Activated CD4-positive, CD25-positive, alpha-beta regulatory T cell (primary cell): ENCODE results near the gene CBX2.

ENCODE experiments used
- DNase-seq, 4 experiments: peaks; one replicate each; lab custom pipeline; 2025; lab: John Stamatoyannopoulos, UW

CBX2 gene

DNA sequence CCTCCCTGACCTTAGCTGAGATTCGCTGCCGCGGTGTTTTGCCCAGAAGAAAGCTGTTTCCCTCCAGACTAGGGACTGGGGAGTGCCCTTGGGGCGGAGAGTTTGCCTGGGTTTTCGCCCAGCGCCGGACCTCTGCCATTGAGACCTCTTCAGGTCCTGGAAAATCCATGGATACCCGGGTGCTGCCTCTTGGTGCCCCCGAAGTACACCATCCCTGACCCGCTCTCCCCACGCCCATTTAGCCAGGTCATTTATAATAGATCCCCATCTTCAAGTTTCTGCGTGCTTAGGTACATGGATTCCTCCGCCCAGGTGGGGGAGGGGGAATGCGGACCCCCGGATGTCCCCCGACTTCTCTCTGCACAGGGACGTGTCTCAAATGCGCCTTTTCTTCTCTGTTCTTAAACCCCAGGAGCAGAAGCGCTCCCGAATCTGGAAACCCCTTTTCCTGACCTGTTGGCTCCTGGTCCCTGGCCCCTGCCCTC lies 34.0 kb downstream of the CBX2 start:
- DNase-seq, result no peak

GRCh38 chr17:79812353-79813258 lies 34.7 kb downstream of the CBX2 start:
- no peak for DNase-seq

GRCh38 chr17:79813297-79814126 lies 35.6 kb downstream of the CBX2 start:
- DNase-seq, result no peak

GRCh38 chr17:79814127-79814973 lies 36.4 kb downstream of the CBX2 start:
- no peak for DNase-seq

DNA sequence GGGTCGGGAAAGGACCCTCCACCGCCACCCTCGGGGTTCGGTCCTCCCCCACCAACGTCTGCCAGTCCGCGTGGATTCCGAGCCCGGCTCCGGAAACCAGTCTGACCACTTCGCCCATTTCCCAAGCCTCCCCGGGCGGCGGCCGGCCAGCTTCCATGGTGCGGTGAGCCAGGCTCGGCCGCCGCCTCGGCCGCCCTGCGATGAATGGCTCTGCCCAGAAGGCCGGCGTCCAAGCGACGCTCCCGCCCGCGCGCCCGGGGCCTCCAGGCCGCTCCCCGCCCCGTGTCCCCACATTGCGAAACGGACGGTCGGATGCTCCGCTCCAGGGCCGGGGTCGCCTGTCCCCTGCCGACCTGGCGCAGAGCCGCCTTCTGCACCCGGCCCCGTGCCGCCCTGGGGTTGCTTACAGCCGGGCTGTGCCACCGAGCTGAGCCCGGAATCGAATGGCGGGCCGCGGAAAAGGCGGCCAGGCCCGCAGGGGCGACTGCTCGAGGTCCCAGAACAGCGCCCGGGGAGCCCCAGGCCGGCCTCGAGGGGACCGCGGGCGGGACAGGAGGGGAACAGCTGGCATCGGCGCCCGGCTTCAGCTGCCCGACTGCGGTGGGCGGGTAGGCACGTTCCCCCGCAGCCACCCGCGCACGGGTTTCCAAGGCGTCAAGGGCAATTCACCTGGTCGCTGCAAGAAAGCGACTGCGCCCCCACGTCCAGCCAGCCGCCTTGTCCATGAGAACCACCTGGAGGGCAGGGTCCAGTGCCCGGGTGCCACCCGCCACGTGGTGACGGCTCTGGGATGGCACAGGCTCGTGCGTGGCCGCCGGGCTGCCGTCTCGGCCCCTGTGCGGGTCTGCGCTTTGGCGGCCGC lies 37.3 kb downstream of the CBX2 start:
- no peak for DNase-seq

DNA sequence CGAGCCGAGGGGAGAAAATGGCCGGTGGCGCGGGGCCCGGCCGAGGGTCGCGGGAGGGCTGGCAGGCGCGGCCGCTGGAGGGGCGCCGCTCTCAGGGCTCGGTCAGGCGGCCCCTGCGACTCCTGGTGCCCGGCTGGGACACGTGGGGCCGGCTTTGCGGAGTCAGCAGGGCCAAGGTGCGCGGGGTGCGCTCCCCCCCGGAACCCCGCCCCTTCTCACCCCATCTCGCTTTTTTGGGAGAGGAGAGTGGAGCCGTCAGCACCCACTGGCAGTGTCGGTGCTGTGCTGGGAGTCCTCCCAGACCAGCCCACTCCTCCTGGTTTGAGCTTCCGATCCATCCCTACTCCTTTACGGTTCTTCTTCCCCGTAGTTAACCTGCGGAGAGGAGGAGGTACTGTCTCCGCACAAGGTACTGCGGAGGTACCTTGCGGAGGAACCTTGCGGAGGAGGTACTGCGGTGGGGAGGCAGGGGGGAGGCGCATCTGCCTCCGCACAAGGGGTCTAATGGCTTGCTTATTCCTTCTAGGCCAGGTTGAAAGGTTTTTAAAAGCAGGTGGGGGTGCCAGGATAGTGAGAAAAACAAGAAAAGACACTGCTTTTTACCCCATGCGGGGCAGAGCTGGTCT lies 38.0 kb downstream of the CBX2 start:
- DNase-seq, result no peak

GRCh38 chr17:79818026-79818758 lies 40.2 kb downstream of the CBX2 start:
- DNase-seq, result no peak

DNA sequence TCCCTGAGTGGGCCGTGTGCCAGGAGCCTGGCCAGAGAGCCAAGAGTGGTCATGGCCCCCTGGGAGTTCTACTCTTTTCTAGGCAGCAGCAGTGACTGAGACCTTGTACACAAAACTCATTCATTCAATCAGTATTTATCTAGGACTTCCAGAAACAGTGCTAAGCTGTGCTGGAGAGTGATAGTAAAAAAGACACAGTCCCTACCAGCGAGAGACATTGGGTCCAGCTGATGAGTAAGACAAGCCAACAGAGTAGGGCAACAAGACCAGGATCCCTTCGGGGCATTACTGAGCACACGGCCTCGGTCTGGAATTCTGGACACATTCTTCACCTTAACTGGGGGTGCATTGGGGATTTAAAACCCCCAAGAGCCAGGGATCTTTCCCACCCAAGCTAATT lies 41.1 kb downstream of the CBX2 start:
- no peak for DNase-seq

DNA sequence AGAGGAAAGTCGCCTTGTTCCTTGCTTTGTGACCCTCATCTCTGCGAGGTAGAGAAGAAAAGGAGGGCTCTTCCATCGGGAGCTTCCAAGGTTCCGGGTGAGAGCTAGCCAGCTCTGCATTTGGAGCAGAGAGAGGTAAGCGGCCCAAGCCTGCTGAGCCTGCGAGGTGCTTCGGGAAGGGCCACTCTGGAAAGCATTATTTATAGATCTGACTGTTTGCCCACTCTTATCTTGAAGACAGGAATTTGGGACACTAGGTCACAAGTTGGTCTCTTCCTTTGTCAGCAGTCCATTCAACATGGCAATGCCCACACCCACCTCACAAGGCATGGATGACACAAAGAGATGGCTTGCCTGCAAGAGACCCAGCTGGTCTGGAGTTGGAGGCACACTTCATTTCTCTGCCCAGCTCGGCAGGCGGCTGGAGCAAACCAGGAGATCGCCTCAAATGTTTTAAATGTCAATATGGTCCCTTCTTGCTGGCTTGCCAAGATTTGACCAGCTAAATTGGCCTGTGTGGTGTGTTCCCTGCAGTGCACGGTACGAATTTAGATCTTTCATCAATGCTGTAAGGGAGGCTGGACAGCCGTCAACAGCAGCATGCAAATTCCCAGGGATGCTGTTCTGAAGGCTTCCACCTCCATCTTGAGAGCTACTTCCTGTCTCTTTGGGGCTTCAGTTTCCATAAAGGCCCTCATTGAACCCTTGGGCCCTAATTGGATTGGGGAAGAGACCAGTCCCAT lies 41.8 kb downstream of the CBX2 start:
- DNase-seq, result no peak

DNA sequence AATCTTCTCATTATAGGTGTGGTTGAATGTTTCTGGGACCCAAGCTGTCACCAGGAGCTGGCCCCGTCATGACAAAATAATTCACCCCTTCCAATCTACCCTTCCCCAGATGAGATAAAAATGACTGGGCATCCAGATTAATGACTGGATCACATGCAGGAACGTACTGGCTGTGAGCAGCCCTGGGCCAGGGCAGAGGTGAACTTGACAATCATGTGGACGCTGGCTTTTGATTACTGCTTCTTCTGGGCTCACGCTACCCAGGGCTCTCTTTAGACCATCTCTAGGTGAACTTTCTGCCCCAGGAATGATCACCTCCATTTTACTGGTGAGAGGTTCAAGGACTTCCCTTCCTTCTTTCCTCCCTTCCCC lies 43.0 kb downstream of the CBX2 start:
- DNase-seq, result no peak

- no peak for DNase-seq
Measured at GRCh38 chr17:79821331-79822095, 43.6 kb downstream of the CBX2 start.

DNA sequence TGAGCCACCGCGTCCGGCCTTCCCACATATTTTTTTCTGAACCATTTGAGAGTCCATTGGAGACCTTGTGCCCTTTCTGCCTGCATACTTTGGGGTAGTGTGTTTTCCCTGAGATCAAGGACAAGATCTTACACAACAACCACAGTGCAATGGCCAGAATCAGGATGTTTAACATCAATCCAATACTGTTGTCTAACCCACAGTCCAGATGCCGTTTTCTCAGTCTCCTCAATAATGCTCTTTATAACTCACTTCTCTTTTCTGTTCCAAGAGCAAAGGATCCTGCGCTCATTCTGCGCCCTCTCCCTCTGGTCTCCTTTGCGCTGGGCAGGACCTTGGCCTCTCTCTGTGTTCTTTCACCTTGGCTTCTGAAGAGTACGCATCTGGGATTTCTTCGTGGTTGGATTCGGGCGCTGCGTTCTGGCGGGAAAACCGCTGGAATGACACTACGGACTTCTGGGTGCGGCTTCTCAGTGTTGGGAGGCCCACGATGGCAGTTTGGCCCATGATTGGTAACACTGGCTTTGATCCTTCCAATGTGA lies 44.7 kb downstream of the CBX2 start:
- DNase-seq, result no peak

GRCh38 chr17:79824234-79824633 lies 46.3 kb downstream of the CBX2 start:
- no peak for DNase-seq

- no peak for DNase-seq
Measured at GRCh38 chr17:79824893-79825579, 47.1 kb downstream of the CBX2 start.

DNA sequence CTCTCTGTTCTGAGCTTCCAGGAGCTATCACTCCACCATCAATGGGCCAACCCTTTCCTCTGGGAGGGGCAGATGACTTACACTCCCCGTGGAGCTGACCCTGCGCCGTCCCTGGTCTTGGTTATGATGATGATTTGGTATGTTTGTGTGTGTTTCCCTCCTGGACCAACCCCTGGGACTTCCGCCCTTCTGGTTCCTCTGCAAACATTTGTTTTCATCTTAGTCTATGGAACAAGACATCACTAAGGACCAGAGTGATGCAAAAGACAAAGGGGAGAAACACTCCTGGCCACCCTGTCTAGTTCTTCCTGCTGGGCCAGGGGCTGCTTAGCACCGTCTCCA lies 47.6 kb downstream of the CBX2 start:
- no peak for DNase-seq

DNA sequence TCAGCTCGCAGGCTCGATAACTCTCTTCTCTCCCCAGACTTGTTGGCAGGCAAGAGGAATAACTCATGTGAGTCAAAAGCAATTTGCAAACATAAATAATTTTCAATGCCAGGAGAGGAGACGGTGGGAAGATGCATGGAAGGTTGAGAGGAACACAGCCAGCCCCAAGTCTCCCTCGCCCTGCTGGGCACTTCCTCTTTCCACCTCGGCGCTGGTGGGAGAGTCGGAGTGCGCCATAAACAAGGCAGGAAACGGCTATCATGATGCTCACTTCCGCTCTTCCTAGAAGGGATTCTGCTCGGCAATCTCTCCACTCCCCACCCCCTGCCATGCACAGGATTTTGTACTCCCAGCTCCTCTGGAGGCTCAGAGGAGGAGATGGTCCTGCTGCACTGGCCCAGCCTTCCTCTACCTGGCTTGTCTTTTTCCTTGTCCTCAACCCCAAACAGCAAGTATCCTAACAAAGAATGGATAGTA lies 48.3 kb downstream of the CBX2 start:
- DNase-seq, result no peak

DNA sequence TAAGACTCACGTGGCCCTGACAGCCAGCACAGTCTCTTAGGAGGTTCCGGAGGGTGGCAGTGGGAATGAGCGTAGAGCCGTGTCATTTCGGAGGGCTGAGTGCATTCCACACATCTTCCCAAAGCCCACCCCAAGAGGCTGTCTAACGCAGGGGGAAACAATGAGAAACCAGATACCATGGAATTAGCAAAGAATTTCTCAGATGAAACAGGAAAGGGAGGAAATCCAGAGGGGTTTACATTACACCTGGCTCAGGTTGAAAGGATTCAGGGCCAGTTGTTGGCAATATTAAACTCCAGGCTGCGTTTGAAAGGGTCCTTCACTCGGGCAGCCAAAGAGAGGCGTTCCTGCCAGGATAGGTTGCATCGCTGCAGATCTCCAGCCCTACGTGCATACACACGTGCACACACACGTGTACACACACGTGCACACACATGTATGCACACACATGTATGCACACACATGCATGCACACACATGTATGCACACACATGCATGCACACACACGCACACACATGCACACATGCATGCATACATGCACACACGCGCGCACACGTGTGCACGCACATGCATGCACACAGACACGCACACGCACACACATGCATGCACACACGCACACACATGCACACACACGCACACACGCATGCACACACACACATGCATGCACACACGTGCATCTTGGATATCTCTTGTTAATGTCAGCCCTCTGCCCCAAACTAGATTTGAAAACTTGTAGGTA lies 49.1 kb downstream of the CBX2 start:
- DNase-seq, result no peak
